HG03108 (cell line): ENCODE results near the gene CCNF.
"Not testable (repeated sequence)": the region's sequence is repeated elsewhere in the genome, so short reads cannot be mapped to it uniquely, and the experiment has no call there.

Source experiments
- ATAC-seq: cut with Tn5 transposase; IDR thresholded peaks from one replicate; pipeline ENCODE4 v1.9.1; 2021; ENCODE audit warnings: moderate library complexity; ENCODE audit not compliant: unreplicated experiment

Gene CCNF

GRCh38 chr16:2470603-2471015 is 41.4 kb downstream of the CCNF start:
- ATAC-seq, result no peak

- ATAC-seq, result no peak
These were observed 41.9 kb downstream of the CCNF start, which contains the start of gene NTN3 for GRCh38 chr16:2471016-2471652. TSS of gene NTN3 (plus strand) at chr16:2471297. CDS start at chr16:2471702, 405 bp downstream.

DNA sequence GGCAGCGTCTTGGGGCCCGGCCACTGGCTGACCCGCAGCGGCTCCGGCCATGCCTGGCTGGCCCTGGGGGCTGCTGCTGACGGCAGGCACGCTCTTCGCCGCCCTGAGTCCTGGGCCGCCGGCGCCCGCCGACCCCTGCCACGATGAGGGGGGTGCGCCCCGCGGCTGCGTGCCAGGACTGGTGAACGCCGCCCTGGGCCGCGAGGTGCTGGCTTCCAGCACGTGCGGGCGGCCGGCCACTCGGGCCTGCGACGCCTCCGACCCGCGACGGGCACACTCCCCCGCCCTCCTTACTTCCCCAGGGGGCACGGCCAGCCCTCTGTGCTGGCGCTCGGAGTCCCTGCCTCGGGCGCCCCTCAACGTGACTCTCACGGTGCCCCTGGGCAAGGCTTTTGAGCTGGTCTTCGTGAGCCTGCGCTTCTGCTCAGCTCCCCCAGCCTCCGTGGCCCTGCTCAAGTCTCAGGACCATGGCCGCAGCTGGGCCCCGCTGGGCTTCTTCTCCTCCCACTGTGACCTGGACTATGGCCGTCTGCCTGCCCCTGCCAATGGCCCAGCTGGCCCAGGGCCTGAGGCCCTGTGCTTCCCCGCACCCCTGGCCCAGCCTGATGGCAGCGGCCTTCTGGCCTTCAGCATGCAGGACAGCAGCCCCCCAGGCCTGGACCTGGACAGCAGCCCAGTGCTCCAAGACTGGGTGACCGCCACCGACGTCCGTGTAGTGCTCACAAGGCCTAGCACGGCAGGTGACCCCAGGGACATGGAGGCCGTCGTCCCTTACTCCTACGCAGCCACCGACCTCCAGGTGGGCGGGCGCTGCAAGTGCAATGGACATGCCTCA is 42.6 kb downstream of the CCNF start:
- no peak for ATAC-seq

DNA sequence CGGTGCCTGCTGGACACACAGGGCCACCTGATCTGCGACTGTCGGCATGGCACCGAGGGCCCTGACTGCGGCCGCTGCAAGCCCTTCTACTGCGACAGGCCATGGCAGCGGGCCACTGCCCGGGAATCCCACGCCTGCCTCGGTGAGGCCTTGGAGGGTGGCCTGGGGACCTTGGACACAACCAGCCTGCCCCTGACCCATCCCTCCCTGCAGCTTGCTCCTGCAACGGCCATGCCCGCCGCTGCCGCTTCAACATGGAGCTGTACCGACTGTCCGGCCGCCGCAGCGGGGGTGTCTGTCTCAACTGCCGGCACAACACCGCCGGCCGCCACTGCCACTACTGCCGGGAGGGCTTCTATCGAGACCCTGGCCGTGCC is 43.2 kb downstream of the CCNF start:
- ATAC-seq, result no peak

- no peak for ATAC-seq
These were observed 43.7 kb downstream of the CCNF start for GRCh38 chr16:2472885-2473445.

- no peak for ATAC-seq
These were observed 44.2 kb downstream of the CCNF start for GRCh38 chr16:2473446-2473926.

DNA sequence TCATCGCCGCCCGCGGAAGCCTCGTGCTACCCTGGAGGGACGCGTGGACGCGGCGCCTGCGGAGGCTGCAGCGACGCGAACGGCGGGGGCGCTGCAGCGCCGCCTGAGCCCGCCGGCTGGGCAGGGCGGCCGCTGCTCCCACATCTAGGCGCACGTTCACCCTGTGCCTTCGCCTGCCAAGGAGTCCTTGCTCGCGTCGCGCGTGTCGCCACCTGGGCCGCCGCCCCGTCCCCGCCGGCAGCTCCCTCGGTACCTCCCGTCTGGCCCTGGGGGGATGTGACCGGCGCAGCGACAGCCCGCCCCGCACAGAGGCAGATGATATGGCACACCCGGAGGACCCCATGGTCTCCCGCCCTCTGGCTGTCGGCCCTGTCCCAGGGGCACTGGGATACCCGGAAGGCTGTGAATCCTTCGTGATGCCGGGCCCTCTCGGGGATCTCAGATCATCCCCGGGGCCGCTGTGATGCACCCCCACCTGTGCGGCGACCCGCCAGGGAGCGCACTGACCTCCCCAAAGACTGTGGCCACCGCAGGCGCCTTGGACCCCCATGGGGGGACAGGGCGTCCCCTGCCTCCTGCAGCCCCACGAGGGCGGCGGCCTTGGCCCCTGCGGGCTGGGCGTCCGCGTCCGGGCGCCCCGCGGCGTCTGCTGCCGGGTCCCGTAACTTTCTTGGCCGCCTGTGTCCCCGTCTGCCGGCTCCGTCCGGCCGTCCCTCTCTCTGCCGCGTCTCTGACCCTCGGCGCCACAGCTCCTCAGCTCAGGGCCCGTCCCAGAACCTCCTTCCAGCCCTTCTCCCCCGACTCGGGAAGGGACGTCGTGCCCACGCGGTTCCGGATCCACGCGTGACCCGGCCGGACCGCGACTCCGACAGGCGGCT is 45.0 kb downstream of the CCNF start:
- ATAC-seq, result no peak

DNA sequence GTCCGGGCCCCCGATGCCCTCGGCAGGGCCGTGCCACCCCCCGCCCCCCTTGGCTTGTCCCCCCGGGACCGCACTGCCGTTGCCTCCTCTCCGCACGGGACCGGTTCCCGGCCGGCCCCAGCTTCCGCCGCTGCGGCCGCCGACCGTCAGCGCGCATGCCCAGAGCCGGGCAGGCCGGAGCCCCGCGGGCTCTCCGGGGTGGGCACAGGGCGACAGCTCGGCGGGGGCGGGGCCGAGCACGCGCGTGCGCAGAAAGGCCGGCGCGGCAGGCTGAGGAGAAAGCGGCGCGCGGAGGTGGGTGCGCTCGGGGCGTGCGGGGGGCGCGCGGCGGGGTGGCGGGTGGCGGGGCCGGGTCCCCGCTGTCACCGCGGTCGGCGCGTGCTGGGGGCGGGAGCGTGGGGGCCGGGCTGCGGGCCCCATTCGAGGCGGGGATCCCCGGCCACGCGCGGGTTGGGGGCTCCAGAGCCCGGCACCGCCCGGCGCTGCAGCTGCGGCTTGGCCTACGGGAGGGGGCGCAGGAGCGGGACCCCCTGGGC is 45.7 kb downstream of the CCNF start, which contains the start of gene TBC1D24:
Gene TBC1D24 (plus strand): TSS at position 251 of the 536 bp plus-strand sequence. CDS start 21,022 bp downstream, outside the sequence.
- peak; percentile 44 for ATAC-seq

GRCh38 chr16:2475413-2476344 is 46.4 kb downstream of the CCNF start:
- peak; percentile 4 for ATAC-seq

- no peak for ATAC-seq
These were observed 47.1 kb downstream of the CCNF start for GRCh38 chr16:2476345-2476720.

GRCh38 chr16:2476741-2477140 is 47.5 kb downstream of the CCNF start:
- no peak for ATAC-seq

- no peak for ATAC-seq
These were observed 48.1 kb downstream of the CCNF start for GRCh38 chr16:2477327-2477726.

DNA sequence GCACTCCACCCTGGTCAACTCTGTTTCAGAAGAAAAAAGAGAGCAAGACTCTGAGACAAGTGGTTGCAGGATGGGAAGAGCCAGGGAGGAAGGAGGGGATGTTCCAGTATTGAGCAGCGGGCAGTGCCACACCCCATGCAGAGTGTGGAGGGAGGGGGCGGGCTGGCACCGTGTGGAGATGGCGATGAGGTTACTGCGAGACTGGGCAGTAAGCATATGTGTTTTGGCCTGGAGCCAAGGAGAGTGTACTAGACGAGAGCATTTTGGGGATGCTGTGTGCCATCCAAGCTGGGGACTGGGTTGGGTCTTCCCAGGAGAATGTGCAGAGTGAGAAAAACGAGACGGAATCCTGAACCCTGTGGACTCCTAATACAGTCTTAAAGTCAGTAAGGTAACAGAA is 49.0 kb downstream of the CCNF start:
- no peak for ATAC-seq

GRCh38 chr16:2479996-2480395 is 50.7 kb downstream of the CCNF start:
- ATAC-seq, result not testable (repeated sequence)

DNA sequence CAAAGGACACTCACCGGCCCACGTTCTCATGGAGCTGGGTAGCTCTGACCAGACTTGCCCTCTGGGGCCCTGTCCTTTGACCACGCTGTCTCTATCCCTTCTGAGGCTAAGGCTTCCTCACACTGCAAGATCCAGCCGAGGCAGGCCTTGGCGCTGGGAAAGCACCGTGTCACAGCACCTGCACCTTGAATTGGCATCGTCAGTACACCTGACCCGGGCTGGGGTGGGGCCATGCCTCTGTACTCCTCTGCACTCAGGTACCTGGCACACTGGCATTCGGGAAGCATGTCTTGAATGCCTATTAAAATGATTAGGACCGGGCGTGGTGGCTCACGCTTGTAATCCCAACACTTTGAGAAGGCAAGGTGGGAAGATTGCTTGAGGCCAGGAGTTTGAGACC is 51.7 kb downstream of the CCNF start:
- ATAC-seq, result no peak

- no peak for ATAC-seq
These were observed 52.4 kb downstream of the CCNF start for GRCh38 chr16:2481676-2482075.

DNA sequence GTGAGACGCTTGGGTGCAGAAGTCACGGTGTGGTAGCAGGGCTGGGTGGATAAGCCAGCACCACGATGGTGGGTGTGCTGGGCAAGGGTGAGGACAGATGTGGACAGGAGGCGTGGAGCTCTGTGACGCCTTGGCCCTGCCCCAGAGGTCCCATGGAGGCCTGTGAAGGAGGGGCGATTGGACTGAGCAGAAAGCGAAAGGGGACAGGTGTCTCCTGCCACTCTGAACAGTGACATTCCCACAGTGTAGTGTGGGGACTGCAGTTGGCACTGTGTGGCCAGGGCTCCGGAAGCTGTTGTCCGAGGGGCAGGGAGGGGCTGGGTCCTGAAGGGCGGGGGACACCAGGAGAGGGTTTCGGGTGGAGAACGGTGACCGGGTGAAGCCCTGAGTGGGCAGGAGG is 53.0 kb downstream of the CCNF start:
- no peak for ATAC-seq

DNA sequence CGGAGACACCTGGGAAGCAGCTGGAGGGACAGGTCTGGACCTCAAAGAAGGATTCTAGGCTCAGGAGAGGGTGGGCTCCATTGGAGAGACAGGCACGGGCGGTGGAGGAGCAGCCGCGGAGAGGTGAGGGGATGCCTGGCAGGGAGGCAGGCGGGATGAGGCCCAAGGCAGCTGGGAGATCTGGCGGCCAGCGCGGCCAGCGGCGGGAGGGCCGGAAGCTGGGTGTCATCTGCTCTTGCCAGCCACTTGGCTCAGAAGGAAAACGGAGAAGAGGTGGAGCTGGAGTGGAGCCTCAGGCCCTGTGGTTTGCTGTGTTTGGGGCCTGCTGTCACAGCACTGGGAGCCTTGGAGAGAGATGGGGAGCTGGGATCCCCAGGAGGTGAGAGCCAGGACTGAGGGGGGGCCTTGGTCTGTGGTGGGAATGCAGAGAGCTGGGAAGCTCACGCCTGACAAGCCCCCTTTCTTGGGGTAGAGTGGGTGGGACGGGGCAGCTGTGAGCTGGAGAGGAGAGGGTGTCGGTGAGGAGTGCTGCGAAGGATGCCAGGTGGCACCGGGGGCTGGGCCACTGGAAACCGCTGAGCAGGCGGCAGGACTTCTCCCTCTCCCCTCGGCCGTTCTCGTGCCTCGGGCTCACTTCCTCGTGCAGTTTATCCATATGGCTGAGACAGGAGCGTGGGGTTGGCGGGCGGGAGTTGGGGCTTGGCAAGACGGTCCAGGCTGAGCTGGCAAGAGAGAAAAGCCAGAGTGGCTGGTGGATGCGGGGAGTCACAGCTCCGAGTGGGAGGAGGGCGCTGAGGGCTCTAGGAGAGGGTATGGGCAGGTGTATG is 53.7 kb downstream of the CCNF start:
- ATAC-seq, result no peak
